GM10266 (cell line): ENCODE data around the gene SOX10.

Experiments used
- DNase-seq: peaks from one replicate; pipeline ENCODE4 v3.0.0; 2012; ENCODE audit errors: extremely low spot score
- TF ChIP-seq, protein P1 (sequence below): IDR thresholded peaks from 2 replicates; pipeline ENCODE4 v1.5.1; 2012; ENCODE audit warnings: mild to moderate bottlenecking, low read depth; ENCODE audit not compliant: control insufficient read depth, insufficient read depth; ENCODE audit errors: missing control alignments

The SOX10 gene

DNA sequence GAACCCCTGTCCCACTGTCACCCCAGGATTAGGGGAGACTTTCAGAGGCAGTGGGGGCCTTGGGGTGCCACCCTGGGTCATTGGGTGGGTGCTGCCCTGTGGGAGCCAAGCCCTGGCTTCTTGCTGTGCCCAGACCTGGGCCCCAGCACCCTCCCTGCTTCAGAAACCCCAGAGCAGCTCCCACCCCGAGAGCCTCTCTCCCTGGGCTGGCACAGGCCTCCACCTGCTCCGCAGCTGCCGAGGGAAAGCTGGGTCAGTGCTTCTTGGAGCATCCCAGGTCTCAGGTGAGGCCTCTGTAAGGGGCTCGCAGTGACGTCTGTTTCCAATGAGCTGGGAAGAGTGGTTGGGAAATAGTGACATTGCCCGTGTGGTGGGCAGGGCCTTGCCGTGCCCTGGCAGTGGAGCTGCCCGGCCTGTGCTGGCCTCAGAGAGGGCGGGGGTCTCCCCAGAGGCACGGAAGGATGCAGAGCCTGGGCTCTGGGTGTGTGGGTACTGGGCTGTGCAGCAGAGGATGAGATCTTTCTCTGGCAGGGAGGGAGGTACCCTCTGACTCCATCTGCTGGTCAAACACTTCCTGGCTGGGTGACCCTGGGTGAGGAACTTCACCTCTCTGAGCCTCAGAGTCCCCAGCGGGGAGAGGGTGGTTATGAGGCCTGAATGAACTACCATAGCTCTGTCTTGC lies 53.9 kb downstream of the SOX10 start:
- peak; percentile 55 for DNase-seq
- TF ChIP-seq, protein P1, sequence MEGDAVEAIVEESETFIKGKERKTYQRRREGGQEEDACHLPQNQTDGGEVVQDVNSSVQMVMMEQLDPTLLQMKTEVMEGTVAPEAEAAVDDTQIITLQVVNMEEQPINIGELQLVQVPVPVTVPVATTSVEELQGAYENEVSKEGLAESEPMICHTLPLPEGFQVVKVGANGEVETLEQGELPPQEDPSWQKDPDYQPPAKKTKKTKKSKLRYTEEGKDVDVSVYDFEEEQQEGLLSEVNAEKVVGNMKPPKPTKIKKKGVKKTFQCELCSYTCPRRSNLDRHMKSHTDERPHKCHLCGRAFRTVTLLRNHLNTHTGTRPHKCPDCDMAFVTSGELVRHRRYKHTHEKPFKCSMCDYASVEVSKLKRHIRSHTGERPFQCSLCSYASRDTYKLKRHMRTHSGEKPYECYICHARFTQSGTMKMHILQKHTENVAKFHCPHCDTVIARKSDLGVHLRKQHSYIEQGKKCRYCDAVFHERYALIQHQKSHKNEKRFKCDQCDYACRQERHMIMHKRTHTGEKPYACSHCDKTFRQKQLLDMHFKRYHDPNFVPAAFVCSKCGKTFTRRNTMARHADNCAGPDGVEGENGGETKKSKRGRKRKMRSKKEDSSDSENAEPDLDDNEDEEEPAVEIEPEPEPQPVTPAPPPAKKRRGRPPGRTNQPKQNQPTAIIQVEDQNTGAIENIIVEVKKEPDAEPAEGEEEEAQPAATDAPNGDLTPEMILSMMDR = peak; percentile 35

DNA sequence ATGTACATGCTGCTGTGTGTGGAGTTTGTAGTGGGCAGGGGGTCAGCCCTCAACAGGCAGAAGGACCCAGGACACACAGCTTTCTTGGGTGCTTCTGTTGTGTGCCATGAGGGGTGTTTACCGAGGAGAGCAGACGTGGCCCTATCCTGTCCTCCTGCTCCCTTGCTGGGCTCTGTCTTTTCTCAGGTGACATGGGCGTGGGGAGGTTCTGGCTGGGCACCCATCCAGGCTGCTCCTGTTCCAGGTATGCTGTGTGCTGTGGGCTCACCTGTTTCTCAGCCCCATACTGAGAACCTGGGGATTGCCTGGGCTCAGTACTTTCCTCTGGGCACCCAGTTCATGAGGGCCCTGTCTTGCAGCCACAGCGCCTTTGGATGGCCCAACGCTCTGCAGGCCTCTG lies 55.0 kb downstream of the SOX10 start:
- TF ChIP-seq, protein P1 = no peak
- DNase-seq = no peak

DNA sequence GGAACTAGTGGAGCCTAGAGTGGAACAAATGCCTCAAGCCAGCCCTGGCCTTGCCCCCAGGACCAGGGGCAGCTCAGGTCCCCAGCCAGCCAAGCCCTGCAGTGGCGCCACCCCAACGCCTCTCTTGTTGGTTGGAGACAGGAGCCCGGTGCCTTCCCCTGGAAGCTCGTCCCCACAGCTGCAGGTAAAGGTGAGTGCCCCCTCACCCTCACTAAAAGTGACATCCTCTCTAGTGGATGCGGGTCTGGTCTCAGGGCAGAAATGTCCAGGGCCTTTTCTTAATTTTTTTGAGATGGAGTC lies 56.8 kb downstream of the SOX10 start:
- TF ChIP-seq, protein P1 = no peak
- no peak for DNase-seq

DNA sequence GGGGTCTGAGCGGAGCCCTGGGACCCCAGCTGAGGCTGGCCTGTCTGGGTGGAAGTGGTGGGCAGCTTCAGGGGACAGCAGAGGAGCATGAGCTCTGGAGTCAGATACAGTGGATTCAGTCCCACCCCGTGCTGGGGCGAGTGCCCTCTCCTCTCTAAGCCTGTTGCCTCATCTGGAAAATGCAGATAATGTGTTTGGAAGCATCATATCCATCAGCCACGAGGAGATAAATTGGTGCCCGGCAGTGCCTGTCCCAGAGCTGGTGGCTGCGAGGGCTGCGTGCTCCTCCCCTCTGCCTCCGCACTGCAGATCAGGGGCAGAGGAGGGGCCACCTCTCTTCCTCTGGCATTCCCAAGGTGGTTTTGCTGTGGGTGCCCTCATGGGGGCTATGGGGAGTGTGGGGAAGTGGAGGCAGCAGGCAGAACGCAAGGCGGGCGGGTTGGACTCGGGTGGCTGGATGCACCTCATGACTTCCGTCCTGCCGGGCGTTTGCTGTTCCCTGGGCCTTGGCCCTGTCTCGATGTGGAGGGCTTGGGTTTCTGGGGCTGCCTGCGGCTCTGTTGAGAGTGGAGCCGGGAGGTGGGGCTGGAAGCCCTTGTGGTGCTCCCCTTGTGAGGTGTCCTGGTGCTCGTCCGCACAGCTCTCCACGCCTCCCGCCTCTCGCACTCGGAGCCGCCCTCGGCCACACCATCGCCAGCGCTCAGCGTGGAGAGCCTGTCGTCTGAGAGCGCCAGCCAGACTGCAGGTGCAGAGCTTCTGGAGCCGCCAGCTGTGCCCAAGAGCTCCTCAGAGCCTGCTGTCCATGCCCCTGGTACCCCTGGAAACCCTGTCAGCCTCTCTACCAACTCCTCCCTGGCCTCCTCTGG lies 57.4 kb downstream of the SOX10 start:
- TF ChIP-seq, protein P1 = no peak
- no peak for DNase-seq

DNA sequence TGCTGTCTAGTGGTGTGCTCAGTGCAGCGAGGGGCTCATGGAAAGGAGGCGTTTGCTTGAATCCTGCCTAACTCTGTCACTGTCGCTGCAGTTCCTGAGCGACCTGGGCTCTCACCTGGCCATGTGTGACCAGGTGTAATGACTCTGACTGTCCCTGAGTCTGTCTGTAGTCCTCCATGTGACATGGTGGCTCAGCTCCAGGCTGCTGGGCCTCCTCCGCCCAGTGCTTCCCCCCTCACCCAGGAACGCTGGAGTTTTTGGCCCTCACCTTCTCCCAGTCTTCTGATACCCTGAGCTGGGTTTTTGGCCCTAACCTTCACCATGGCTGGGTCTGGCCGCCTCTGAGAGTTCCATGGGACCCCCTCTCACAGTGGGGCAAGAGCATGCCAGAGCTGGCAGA lies 58.0 kb downstream of the SOX10 start:
- TF ChIP-seq, protein P1 = no peak
- no peak for DNase-seq

DNA sequence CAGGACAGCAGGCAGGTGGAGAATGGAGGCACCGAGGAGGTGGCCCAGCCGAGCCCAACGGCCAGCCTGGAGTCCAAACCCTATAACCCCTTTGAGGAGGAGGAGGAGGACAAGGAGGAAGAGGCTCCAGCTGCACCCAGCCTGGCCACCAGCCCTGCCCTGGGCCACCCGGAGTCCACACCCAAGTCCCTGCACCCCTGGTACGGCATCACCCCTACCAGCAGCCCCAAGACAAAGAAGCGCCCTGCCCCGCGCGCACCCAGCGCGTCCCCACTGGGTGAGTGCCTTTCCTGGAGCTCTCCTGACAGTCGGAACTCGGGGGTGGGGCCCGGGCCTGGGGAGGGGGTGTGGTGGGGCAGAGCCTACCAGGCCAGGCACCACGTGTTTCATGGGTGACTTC lies 58.6 kb downstream of the SOX10 start:
- DNase-seq = no peak
- TF ChIP-seq, protein P1 = no peak

DNA sequence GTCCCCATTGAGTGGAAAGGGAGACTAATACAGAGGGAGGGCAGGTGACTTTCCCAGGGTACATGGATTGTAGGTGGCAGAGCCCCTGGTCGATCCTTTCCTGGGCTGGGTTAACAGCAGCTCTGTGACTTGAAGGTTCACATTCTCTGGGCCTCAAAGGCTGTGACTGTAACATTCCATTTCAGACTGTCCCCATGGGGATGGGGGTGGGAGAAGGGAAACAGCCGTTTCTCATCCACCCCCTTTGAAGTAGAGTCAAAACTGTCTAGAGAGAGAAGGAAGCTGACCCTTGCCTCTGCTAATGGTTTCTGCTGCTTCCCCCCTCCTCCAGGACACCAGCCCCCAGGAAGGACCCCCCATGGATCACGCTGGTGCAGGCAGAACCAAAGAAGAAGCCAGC lies 59.0 kb downstream of the SOX10 start:
- TF ChIP-seq, protein P1 = no peak
- DNase-seq = no peak
